Measurements from ENCODE around the gene ZNF177.
A peak's percentile ranks its signal among the peaks of the same experiment; 100 is the strongest.

ZNF177 gene

DNA sequence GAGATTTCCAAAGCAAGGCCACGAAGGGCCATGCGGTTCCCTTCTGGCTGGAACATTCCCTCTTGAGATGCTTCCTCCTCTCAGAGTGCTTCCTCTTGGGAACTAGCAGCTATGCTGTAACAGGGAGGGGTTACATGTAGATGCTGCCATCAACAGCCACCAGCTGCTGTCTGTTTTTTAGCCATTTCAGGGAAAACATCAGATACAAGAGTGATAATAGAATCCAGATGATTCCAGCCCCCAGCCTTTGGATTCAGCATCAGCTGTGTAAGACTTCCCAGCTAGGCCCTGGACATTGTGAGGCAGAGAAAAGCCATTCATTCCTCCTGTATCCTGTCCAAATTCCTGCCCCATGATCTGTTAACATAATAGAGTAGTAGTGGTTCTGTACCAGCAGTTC lies 8.2 kb upstream of the ZNF177 start:
- no peak for DNase-seq
- ATAC-seq: no peak
- H3K4me1 Mint-ChIP-seq: no peaks in the 10 kb centered on the region
- peaks cover 60% of the 10 kb centered on the region for H3K36me3 Mint-ChIP-seq (ENCODE audit: low read depth)
- peaks cover 51% of the 10 kb centered on the region for H3K9me3 Mint-ChIP-seq
- no peaks in the 10 kb centered on the region for H3K27me3 Mint-ChIP-seq
- H3K27ac Mint-ChIP-seq: no peak overlapping the region
- H3K4me3 Mint-ChIP-seq: no peak overlapping the region

DNA sequence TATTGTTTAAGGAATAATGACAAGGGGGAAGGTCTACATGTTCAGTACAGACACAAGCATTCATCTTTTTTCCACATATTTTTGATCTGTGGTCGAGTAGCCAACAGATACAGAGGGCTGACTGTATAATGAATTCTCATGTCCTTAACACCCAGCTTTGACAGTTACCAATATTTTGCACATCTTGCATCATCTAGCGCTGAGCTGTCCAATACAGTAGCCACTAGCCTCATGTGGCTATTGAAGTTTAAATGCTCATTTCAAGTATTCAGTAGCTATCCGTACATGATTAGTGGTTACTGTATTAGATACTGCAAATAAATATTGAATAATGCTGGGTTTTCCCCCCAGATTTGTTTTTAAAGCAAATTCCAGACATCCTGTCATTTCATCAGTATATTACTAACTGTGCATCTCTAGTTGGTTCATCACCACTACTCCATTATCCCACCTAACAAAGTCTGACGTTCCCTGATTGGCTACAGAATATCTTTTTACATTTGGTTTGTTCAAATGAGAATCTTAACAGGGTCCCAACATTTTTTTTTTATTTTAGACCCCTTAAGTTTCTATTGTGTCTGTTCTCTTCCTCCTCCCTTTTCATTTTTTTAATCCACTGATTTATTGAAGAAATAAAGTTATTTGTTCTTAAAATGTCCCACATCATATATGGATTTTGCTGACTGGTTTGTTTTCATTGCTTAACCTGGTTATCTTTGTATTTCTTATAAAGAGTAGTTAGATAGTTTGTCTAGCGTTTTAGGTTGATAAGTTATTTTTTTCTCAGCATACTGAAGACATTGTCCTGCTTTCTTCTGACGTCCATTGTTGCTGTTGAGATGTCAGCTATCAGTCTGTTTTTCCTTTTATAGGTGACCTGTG lies 8.2 kb downstream of the ZNF177 start:
- no peak overlapping the region for H3K4me3 Mint-ChIP-seq
- H3K27ac Mint-ChIP-seq: no peak overlapping the region
- peaks cover 65% of the 10 kb centered on the region for H3K36me3 Mint-ChIP-seq (ENCODE audit: low read depth)
- no peak for DNase-seq
- no peak for ATAC-seq
- no peaks in the 10 kb centered on the region for H3K4me1 Mint-ChIP-seq
- no peaks in the 10 kb centered on the region for H3K27me3 Mint-ChIP-seq
- peaks cover 71% of the 10 kb centered on the region for H3K9me3 Mint-ChIP-seq

DNA sequence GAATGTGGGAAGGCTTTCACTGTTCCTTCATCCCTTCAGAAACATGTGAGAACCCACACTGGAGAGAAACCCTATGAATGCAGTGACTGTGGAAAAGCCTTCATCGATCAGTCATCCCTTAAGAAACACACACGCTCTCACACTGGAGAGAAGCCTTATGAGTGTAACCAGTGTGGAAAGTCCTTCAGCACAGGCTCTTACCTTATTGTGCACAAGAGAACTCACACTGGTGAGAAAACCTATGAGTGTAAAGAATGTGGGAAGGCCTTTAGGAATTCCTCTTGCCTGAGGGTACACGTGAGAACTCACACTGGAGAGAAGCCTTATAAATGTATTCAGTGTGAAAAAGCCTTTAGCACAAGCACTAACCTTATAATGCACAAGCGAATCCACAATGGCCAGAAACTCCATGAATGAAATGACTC lies 18.6 kb downstream of the ZNF177 start:
- Mint-ChIP-seq H3K27me3 (no peaks in the 10 kb centered on the region), H3K9me3 (peaks cover 79% of the 10 kb centered on the region), H3K27ac (no peak overlapping the region), H3K4me1 (no peaks in the 10 kb centered on the region), H3K36me3 (ENCODE audit: low read depth) (peaks cover 85% of the 10 kb centered on the region), H3K4me3 (no peak overlapping the region)
- DNase-seq (no peak), ATAC-seq (no peak)

DNA sequence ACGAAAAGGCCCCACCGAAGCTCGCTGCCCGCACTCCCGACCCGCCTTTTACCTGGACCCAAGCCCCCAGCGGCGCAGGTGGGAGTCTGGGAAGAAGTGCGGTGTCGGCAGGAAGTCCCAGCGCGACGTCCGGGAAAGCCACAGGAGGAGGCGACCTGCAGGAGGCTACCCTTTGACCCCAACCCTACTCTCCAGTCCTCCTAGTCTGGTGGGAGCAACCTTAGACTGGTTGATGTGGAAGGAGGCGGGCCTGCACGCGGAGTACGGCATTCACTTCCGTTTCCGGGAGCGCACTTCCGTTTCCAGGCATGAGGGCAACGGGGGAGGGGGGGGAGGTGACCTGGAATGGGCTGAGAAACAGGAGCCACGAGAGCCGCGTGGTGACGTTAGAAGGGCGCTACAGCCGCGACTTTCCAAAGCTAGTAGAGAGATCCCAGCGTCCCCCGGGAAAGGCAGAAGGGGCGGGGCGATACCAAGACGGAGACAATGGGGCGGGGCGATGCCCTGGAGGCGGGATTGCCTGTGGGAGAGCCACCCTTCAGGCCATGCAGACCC lies 44.1 kb downstream of the ZNF177 start:
- Mint-ChIP-seq H3K27me3 (no peaks in the 10 kb centered on the region), H3K36me3 (ENCODE audit: low read depth) (peaks cover 51% of the 10 kb centered on the region), H3K27ac (no peak overlapping the region), H3K4me3 (peak overlapping the region; percentile 68), H3K9me3 (peaks cover 58% of the 10 kb centered on the region), H3K4me1 (peaks cover 14% of the 10 kb centered on the region)
- ATAC-seq: peak; percentile 73
- peak; percentile 66 for DNase-seq

DNA sequence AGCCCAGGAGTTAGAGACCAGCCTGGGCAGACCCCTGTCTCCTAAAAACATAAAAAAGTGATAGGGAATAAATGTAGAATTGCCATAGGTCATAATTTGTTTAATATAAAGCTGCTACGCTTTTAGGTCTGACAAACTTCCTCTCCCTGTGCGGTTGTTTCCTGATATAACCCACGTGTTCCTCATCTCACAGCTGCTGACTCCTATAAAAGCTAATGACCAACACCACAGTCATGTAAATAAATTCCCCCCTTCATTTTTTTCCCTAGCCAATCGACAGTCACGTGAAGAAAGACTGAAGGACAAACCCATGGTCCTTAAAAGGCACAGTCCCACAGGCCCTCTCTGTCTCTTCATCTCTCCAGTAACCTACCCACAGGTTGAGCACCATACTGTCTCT lies 45.0 kb downstream of the ZNF177 start:
- Mint-ChIP-seq H3K4me3 (peak overlapping the region; percentile 68), H3K4me1 (peaks cover 14% of the 10 kb centered on the region), H3K36me3 (ENCODE audit: low read depth) (peaks cover 61% of the 10 kb centered on the region), H3K9me3 (peaks cover 63% of the 10 kb centered on the region), H3K27me3 (no peaks in the 10 kb centered on the region), H3K27ac (no peak overlapping the region)
- ATAC-seq (no peak), DNase-seq (no peak)

DNA sequence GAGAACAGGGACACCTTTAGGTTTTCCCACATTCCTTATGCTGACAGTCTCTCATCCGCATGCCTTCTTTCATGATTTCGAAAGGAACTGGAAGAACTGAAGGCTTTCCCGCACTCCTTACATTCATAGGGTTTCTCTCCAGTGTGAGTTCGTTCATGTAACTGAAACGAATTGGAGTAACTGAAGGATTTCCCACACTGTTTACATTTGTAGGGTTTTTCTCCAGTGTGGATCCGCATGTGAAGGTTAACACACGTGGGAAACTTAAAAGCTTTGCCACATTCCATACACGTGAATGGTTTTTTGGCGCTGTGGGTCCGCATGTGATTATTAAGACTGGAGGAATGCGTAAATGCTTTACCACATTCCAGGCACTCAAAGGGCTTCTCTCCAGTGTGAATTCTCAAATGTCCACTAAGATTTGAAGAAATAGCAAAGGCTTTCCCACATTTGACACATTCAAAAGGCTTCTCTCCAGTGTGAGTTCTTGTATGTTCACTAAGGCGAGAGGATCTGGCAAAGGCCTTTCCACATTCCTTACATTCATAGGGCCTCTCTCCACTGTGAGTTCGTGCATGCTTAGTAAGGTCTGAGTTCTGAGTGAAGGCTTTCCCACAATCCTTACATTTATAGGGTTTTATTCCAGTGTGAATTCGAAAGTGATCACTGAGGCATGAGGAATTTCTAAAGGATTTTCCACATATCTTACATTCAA lies 50.6 kb downstream of the ZNF177 start:
- no peak for ATAC-seq
- H3K27ac Mint-ChIP-seq: no peak overlapping the region
- no peak overlapping the region for H3K4me3 Mint-ChIP-seq
- H3K36me3 Mint-ChIP-seq (ENCODE audit: low read depth): peaks cover 85% of the 10 kb centered on the region
- H3K27me3 Mint-ChIP-seq: no peaks in the 10 kb centered on the region
- no peak for DNase-seq
- H3K9me3 Mint-ChIP-seq: peaks cover 67% of the 10 kb centered on the region
- no peaks in the 10 kb centered on the region for H3K4me1 Mint-ChIP-seq

DNA sequence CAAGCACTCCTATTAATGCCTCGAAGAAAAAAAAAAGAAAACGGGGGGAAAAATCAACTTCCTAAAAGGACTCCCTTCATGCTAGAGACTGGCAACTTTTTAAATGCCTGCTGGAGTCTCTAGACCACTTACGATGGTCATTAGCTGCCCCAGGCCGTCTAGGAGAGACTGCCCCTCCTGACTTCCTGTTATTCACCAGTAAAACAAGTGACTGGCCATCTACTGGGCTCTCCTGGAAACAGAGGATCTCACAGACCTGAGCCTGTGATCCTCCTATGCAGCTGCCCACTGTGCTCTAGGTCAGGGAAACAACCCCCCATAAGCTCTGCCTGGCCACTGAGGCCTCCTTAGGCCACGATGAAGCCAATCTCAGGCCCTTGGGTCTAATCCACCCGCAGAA lies 65.1 kb downstream of the ZNF177 start:
- H3K27ac Mint-ChIP-seq: no peak overlapping the region
- no peak for ATAC-seq
- peaks cover 32% of the 10 kb centered on the region for H3K9me3 Mint-ChIP-seq

DNA sequence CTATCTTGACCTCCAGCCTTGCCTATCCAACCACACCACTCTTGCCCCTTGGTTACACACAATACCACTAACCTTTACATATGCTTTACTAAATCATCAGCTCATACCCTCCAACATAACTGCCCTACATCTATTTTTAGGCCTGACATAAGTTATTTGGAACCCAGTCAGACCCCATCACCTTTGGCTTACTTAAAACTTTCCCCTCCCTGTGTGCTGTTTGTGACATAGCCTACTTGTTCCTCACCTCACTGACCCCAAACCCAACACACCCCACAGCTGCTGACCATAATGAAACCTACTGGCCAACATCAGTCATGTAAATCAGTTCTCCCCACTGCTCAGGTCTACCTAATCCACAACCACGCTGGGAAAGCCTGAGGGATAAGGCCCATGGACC lies 67.6 kb downstream of the ZNF177 start:
- H3K4me3 Mint-ChIP-seq: no peak overlapping the region
- no peaks in the 10 kb centered on the region for H3K27me3 Mint-ChIP-seq
- no peak for DNase-seq
- ATAC-seq: no peak
- no peak overlapping the region for H3K27ac Mint-ChIP-seq
- H3K9me3 Mint-ChIP-seq: peaks cover 23% of the 10 kb centered on the region
- H3K36me3 Mint-ChIP-seq (ENCODE audit: low read depth): peaks cover 74% of the 10 kb centered on the region
- peaks cover 14% of the 10 kb centered on the region for H3K4me1 Mint-ChIP-seq

More for the DNA sequence above, 65.1 kb downstream of the ZNF177 start:
- Mint-ChIP-seq H3K4me1 (peaks cover 7% of the 10 kb centered on the region), H3K36me3 (ENCODE audit: low read depth) (peaks cover 87% of the 10 kb centered on the region), H3K4me3 (no peak overlapping the region), H3K27me3 (no peaks in the 10 kb centered on the region)
- DNase-seq: no peak

DNA sequence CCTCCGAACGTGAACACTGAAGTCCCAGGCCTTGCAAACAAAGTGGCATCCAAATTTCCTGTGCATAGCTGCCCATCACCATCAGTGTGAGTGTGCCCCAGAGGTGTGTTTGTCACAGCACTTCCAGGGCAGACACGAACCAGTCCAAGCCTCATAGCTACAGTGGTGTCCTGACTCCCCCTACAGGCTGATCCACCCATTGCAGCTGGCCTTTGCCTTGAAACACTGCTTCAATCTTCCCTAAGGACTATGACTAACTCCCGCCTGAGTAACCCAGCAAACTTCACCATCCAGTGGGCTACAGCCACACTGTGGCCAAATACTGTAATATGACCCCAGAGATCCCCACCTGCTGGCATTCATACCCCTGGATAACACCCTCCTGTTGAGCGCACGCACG lies 68.7 kb downstream of the ZNF177 start:
- Mint-ChIP-seq H3K27ac (no peak overlapping the region), H3K4me3 (no peak overlapping the region), H3K36me3 (ENCODE audit: low read depth) (peaks cover 64% of the 10 kb centered on the region), H3K27me3 (no peaks in the 10 kb centered on the region), H3K4me1 (peaks cover 24% of the 10 kb centered on the region), H3K9me3 (peaks cover 23% of the 10 kb centered on the region)
- DNase-seq (peak; percentile 37), ATAC-seq (no peak)

All from activated naive CD8-positive, alpha-beta T cell treated with anti-CD3 and anti-CD28 coated beads, Interleukin-2, amount 50 U/mL, for 24 hours (primary cell).